Adrenal gland (tissue), 5 donors: ENCODE results near the gene SS18.

Source experiments
- POLR2A ChIP-seq, 2 donors: fragments of 450-650 bp; IDR thresholded peaks; one replicate each; pipeline ENCODE4 v1.6.1; 2017; ENCODE audit warnings: antibody characterized with exemption in 2 of 2, mild to moderate bottlenecking in 2 of 2, moderate library complexity in 1 of 2
- TF ChIP-seq, protein P1 (sequence below), 6 experiments: fragments of 450-650 bp in 4 of 6; fragments of 200-600 bp in 2 of 6; sonication (generic) in 1 of 6; IDR thresholded peaks; 1 replicate in 5 of 6; 2 replicates in 1 of 6; pipeline versions ENCODE4 v1.5.1 to v1.8.0; 2016 to 2021; ENCODE audit warnings: antibody characterized with exemption in 6 of 6, mild to moderate bottlenecking in 2 of 6, moderate library complexity in 1 of 6
- donor health status: DM: no; HTN: no; CAD: no.

GRCh38 chr18:26004832-26005231 lies 85.6 kb downstream of the SS18 start:
- TF ChIP-seq, protein P1, sequence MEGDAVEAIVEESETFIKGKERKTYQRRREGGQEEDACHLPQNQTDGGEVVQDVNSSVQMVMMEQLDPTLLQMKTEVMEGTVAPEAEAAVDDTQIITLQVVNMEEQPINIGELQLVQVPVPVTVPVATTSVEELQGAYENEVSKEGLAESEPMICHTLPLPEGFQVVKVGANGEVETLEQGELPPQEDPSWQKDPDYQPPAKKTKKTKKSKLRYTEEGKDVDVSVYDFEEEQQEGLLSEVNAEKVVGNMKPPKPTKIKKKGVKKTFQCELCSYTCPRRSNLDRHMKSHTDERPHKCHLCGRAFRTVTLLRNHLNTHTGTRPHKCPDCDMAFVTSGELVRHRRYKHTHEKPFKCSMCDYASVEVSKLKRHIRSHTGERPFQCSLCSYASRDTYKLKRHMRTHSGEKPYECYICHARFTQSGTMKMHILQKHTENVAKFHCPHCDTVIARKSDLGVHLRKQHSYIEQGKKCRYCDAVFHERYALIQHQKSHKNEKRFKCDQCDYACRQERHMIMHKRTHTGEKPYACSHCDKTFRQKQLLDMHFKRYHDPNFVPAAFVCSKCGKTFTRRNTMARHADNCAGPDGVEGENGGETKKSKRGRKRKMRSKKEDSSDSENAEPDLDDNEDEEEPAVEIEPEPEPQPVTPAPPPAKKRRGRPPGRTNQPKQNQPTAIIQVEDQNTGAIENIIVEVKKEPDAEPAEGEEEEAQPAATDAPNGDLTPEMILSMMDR (IDR thresholded peaks at IDR 0.05), result no peak
- no peak for TF ChIP-seq POLR2A (IDR thresholded peaks at IDR 0.05)
